GM18519 (cell line): ENCODE results near the gene CACNG5.
"Not testable (repeated sequence)": the region's sequence is repeated elsewhere in the genome, so short reads cannot be mapped to it uniquely, and the experiment has no call there.

Experiments
- ATAC-seq: cut with Tn5 transposase; IDR thresholded peaks from one replicate; pipeline ENCODE4 v1.9.1; 2021; ENCODE audit warnings: mild to moderate bottlenecking, moderate library complexity; ENCODE audit not compliant: unreplicated experiment, low FRiP score

The CACNG5 gene

GRCh38 chr17:66903296-66903695 lies 68.4 kb downstream of the CACNG5 start:
- ATAC-seq: not testable (repeated sequence)

- no peak for ATAC-seq
These were observed 68.9 kb downstream of the CACNG5 start for GRCh38 chr17:66903781-66904180.

DNA sequence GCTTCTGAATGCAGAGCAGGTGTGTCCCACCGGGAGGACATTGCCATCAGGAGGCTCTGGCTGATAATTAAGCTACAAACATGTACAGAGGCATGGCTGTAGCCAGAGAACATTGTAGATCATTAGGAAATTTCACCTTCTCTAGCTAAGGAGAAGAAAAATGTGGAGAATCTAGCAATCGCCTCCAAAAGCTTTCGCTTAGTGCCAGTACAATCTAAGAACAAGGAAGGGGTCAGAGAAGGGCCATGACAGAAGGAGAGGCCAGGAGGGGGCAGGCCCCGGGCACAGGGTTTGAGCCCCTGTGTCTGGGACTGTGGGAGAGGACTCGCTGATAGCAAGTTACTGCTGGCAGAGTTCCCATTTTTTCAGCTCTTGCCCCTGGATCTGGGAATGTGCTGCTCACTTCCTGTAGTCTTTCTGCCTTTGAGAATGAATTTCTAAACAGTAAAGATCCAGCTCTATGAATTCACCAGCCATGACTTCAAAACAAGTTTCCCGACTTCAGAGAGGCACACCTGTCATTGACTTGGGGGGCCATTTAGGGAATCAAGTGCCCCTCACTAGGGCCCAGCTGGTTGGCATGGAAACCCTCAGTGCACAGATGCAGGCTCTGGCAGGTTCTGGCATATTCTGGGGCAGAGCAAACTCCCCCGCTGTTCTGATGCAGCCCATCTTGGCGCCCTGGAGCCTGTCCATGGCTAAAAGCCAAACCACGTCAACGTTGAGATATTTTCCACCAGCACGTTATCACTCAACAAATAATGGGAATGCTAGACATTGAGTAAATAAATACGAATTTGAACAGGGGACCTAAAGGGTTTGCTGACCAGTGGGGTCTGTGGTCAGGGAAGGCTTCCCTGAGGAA lies 70.1 kb downstream of the CACNG5 start:
- no peak for ATAC-seq

DNA sequence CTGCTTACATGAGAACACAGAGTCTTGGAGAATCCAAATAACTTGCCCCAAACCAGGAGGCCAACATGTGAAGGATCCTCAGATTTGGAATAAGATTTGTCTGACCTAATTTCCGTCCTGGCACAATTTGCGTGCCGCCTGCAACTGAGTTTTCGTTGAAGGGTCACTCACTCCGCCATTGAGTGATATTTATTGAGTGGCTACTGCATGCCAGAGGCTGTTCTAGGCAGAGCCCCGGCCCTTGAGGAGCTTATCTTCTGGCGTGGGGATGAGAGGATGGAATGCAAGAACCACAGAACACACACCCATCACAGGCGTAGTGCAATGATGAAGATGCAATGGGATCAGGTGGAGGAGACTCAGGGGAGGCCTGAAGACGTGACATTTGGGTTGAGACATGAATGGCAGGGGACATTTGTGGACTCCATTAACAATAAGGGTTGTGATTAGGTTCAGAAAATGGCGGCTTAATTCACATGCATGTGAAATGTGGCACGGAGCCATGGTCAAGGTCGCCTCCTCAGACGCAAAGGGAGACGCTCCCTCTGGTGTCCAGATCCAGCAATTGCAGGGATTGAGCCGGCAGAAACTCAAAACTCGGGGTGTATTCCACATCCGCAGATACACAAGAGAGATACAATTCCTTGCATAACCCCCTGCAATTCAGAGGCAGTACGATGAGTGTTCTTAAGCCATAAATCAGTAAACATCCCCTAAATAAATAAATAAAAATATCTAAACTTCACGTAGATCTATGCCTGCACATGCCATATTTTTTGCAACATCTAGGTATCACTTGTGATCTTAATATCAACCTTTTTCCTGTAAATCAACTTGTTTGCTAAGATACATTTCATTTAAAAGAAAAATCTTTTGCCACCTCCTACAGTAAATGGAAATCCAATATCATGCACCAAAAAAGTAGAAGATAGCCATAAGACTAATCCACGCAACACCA lies 71.7 kb downstream of the CACNG5 start:
- ATAC-seq: no peak

DNA sequence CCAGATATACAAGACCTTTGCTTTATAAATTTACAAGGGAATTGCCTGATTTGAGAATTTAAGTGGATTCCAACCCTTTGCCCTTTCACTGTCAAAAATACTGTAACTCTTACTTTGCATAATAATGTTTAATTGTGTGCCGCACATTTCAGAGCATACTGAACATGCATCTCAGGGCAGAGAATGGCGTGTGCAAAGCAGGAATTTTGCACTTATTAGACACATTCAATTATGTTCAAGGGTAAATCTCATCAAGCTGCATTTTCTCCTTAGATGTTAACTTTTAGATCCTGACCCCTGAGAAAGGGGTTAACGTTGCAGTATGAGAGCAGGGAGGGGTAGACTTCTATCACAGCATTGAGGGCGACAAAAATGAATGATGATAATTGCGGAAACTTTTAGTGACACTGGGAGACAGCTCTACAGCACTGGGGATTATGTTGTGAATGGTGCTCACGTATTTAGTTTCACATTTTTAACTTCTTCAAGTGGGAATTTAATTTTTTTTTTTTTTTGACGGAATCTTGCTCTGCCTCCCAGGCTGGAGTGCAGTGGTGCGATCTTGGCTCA lies 75.0 kb downstream of the CACNG5 start:
- no peak for ATAC-seq

- no peak for ATAC-seq
These were observed 75.9 kb downstream of the CACNG5 start for GRCh38 chr17:66910651-66911285.

- no peak for ATAC-seq
These were observed 80.3 kb downstream of the CACNG5 start for GRCh38 chr17:66915204-66915611.

DNA sequence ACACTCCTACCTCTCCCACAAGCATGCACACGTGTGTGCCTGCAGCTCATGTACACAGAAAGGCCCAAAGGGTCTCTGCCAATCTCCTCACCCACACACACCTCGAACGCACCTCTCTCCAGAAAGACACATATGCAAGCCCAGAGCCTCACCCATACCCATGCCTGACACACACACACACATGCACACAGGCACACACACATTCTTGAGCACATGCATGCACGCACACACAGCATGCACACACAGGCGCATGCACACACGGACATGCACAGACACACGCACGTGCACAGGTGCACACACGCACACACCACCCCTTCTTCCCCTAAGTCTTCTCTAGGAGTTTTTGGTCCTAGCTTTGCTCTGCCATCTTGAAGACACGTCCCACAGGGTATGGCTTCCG lies 80.9 kb downstream of the CACNG5 start:
- no peak for ATAC-seq

DNA sequence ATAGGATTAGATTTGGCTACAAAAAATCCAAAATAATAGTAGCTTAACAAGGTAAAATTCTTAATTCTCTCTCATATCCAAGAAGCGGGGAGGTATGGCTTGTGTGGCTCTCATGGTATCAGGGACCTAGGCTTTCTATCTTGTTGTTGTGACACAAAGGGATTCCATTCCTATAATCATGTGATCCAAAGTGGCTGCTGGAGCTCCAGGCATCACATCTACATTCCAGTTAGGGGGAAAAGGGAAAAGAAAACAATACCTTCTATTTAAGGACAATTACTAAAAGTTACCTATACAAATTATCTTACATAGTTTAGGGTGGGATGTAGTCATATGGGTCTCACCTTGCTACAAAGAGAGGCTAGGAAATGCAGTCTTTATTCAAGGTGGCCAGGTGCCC lies 82.0 kb downstream of the CACNG5 start:
- ATAC-seq: no peak

DNA sequence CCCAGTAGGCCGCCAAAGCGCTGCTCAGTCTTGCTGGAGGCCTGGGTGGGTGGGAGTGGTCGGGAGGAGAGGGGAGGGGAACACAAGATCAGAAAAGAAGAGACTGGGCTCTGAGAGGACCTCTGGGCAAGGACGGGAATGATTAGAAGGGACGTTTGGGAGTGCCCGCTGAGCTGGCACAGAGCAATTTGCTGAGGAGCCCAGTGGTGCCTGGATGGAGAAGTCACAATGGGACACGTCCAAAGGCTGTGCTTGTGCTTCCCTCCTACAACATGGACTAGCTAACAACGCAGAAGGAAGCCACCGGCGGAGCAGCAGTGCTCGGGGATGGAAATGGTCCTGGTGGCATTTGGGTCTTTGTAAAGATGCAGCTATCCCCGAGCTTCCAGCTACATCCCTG lies 84.0 kb downstream of the CACNG5 start:
- ATAC-seq: no peak

GRCh38 chr17:66920435-66920834 lies 85.5 kb downstream of the CACNG5 start:
- no peak for ATAC-seq

DNA sequence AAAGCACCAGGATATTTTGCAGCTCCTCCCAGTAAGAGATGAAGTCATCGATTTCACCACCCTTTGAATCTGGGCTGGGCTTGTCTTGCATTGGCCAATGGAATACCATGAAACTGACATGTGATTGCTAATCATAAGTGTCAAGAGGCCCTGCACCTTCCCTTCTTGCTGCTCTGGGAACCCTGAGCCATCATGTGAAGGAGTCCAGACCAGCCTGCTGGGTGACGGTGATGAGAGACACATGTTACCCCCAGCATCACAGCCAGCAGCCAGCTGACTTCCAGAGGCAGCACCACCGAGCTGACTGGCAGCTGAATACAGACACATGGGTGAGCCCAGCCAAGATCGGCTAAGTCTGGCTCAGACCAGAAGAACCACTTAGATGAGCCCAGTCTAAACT lies 86.0 kb downstream of the CACNG5 start:
- no peak for ATAC-seq

DNA sequence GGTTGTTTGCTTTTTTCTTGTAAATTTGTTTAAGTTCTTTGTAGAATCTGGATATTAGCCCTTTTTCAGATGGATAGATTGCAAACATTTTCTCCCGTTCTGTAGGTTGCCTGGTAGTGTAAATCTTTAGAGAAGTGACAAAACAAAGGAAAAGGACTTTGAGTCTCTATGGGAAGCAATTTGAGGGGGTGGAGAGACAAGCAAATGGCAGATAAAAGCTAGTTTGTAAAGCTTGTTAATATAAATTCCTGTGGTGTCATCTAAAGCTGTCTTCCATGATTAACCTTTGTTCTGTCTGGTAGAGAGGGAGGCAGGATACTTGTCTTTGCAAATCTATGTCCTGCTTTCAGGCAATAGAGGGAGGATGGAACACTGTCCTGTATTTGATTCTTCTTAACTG lies 89.0 kb downstream of the CACNG5 start:
- ATAC-seq: no peak

DNA sequence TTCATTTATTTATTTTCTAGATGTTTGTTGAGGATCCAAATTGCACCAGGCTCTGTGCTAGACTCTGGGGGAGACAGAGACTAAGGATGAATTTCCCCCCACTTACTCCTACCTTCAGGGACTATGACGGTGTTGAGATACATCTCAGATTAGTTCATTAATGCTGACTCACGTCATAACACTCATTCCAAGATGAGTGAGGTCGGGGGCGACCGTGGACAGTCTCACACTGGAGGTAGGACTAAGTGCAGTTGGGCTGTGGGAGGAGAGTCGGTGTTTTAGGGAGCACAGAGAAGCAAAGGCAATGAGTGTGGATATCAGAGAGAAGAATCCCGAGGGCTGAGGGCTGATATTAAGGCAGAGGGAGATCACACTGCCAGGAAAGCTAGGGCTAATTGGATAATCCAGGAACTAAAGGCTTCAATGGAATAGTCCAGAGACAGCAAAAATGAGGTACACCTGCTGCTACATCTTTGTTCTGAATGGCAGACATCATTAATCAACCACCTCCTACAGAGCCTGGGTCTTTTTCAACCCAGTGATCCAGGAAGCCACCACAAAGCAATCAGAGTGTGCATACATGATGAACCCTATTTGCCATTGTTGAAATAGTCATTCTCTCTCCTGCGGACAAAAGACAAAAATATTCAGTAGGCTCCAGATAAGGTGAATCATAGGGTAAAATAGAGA lies 91.0 kb downstream of the CACNG5 start:
- ATAC-seq: no peak

GRCh38 chr17:66928949-66929348 lies 94.0 kb downstream of the CACNG5 start:
- ATAC-seq: no peak

- no peak for ATAC-seq
These were observed 94.7 kb downstream of the CACNG5 start for GRCh38 chr17:66929591-66929990.

- no peak for ATAC-seq
These were observed 96.0 kb downstream of the CACNG5 start for GRCh38 chr17:66930933-66931332.

DNA sequence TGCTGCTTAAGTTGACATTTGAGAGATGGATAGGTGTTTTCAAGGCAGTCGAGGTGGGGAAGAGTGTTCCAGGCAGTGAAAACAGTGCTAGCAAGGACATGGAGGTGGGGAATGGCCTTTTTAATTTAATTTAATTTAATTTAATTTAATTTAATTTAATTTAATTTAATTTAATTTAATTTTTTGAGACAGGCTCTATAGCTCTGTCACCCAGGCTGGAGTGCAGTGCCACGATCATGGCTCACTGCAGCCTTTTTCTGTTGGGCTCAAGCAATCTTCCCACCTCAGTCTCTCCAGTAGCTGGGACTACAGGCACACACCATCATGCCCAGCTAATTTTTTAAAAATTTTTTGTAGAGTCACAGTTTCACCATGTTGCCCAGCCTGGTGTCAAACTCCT lies 97.4 kb downstream of the CACNG5 start:
- no peak for ATAC-seq

GRCh38 chr17:66934040-66934439 lies 99.1 kb downstream of the CACNG5 start:
- no peak for ATAC-seq
